Colonic mucosa (tissue), 4 donors: ENCODE data around the gene AMIGO1. TPM values are rescaled to one million over a fixed set of nuclear protein-coding genes. Genes with fewer than 3 reads are reported as not detected.
A peak's percentile ranks its signal among the peaks of the same experiment; 100 is the strongest.

Experiments used
- DNase-seq: peaks from one replicate; pipeline ENCODE4 v3.0.0-alpha.2; 2020
- H3K27ac ChIP-seq: fragments of 200-600 bp; one replicate; pipeline ENCODE4 v1.8.0; 2021
- H3K27me3 ChIP-seq: fragments of 200-600 bp; one replicate; pipeline ENCODE4 v1.8.0; 2021
- H3K36me3 ChIP-seq: fragments of 200-600 bp; one replicate; pipeline ENCODE4 v1.8.0; 2021
- H3K4me1 ChIP-seq: fragments of 200-600 bp; one replicate; pipeline ENCODE4 v1.8.0; 2021; ENCODE audit warnings: mild to moderate bottlenecking
- H3K4me3 ChIP-seq: fragments of 200-600 bp; one replicate; pipeline ENCODE4 v1.8.0; 2021
- H3K9ac ChIP-seq, 2 donors: one replicate each; pipeline ENCODE4 v1.7.0; 2013; ENCODE audit warnings: control low read depth in 2 of 2, low read depth in 2 of 2, low read length in 2 of 2
- H3K9me3 ChIP-seq: fragments of 200-600 bp; one replicate; pipeline ENCODE4 v1.8.0; 2021
- intact Hi-C: fragments of 100-400 bp; cut with DNase I; formaldehyde crosslinking; loops from one replicate; pipeline ENCODE4 v1.14.1; 2022
- total RNA-seq, 2 donors: library from RNA; stranded (reverse); fragmentation: NEBNext Ultra II Directional in 1 of 2; extraction: Animal tissue kit (Norgen Biotek cat#: 25700) in 1 of 2; gene quantifications; one replicate each; pipeline ENCODE4 v1.2.1, GENCODE V29; 2021
- TF ChIP-seq, protein P1 (sequence below): fragments of 200-600 bp; IDR thresholded peaks from one replicate; pipeline ENCODE4 v1.8.0; 2022; ENCODE audit warnings: antibody characterized with exemption, mild to moderate bottlenecking
- donor health status: healthy.
- donor health status: DM: no; HTN: no; CAD: no.
- donor health status: DM: no; HTN: no; CAD: no.

The AMIGO1 gene
- total RNA-seq, 2 donors from 2014 or later: 2.5 to 3.9 TPM

DNA sequence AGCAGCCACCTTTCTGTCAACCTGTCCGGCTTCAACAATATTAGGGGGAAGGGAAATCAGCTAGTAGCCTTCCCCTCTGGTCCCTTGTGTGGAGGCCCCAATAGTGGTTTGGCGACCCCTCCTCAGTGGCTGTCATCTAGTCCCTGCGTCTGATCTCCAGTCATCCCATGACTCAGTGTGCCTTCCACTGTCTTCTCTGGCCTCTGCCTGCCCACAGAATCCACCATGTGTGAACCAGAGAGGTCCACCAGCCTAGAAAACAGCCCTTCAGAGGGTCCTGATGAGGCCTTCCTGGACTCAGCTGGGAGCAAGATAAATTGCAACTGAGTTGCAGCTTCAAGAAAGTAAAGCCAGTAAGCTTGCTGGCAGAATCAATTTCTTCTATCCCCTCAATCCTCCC is 29.6 kb downstream of the AMIGO1 start:
- intact Hi-C loops: loop anchor here (5.0 kb wide), 1 partner anchor 48 kb away; no protein-coding TSS in a partner anchor
- TF ChIP-seq, protein P1, sequence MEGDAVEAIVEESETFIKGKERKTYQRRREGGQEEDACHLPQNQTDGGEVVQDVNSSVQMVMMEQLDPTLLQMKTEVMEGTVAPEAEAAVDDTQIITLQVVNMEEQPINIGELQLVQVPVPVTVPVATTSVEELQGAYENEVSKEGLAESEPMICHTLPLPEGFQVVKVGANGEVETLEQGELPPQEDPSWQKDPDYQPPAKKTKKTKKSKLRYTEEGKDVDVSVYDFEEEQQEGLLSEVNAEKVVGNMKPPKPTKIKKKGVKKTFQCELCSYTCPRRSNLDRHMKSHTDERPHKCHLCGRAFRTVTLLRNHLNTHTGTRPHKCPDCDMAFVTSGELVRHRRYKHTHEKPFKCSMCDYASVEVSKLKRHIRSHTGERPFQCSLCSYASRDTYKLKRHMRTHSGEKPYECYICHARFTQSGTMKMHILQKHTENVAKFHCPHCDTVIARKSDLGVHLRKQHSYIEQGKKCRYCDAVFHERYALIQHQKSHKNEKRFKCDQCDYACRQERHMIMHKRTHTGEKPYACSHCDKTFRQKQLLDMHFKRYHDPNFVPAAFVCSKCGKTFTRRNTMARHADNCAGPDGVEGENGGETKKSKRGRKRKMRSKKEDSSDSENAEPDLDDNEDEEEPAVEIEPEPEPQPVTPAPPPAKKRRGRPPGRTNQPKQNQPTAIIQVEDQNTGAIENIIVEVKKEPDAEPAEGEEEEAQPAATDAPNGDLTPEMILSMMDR: no peak
- H3K36me3 ChIP-seq: no peaks in the 10 kb centered on the region
- H3K4me1 ChIP-seq: peaks cover 11% of the 10 kb centered on the region
- no peak overlapping the region for H3K9ac ChIP-seq
- no peak overlapping the region for H3K4me3 ChIP-seq
- H3K9me3 ChIP-seq: no peaks in the 10 kb centered on the region
- DNase-seq: no peak
- no peak overlapping the region for H3K27ac ChIP-seq
- H3K27me3 ChIP-seq: no peaks in the 10 kb centered on the region

DNA sequence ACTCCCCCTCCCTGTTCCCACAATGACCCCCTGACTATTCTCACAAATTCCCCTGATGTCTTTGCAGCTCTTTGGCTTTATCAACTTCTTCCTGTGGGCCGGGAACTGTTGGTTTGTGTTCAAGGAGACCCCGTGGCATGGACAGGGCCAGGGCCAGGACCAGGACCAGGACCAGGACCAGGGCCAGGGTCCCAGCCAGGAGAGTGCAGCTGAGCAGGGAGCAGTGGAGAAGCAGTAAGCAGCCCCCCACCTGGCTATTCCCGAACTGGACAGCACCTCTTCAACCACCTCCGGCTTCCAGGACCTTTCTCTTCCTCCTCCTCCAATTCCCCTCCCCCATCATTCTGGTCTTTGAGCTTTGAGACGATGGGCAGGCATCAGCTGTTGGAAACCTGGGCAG is 30.2 kb downstream of the AMIGO1 start:
- no peaks in the 10 kb centered on the region for H3K27me3 ChIP-seq
- no peaks in the 10 kb centered on the region for H3K9me3 ChIP-seq
- intact Hi-C loops: loop anchor here (5.0 kb wide), 1 partner anchor 47 kb away; no protein-coding TSS in a partner anchor

DNA sequence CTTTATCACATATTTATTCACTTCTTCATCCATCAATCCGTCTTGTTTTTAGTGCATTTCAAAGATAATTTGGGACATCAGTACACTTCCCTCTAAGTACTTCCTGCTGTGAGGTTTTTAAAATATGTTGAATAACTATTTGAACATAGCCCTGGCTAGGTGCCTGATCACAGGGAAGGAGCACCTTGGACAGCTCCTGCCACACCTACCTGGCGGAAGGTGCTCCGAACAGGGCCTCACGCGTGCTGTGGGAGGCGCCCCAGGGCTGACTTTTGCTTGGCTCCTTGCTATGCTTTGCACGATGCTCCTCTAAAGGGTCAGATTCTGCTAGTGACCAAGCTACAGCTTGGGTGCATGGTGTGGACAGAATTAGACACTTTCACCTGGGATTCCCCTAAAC is 30.7 kb downstream of the AMIGO1 start:
- Histone ChIP-seq H3K27me3 (no peaks in the 10 kb centered on the region), H3K9me3 (no peaks in the 10 kb centered on the region), H3K9ac (no peak overlapping the region), H3K4me3 (no peak overlapping the region), H3K36me3 (no peaks in the 10 kb centered on the region), H3K4me1 (peaks cover 6% of the 10 kb centered on the region), H3K27ac (no peak overlapping the region)
- TF ChIP-seq, protein P1: no peak
- intact Hi-C loops: loop anchor here (5.0 kb wide), 1 partner anchor 47 kb away; no protein-coding TSS in a partner anchor
- peak; percentile 58 for DNase-seq

More for the DNA sequence above, 30.2 kb downstream of the AMIGO1 start:
- Histone ChIP-seq H3K4me1 (peaks cover 8% of the 10 kb centered on the region), H3K27ac (no peak overlapping the region), H3K4me3 (no peak overlapping the region), H3K9ac (no peak overlapping the region), H3K36me3 (no peaks in the 10 kb centered on the region)
- TF ChIP-seq, protein P1: no peak
- peak; percentile 15 for DNase-seq

DNA sequence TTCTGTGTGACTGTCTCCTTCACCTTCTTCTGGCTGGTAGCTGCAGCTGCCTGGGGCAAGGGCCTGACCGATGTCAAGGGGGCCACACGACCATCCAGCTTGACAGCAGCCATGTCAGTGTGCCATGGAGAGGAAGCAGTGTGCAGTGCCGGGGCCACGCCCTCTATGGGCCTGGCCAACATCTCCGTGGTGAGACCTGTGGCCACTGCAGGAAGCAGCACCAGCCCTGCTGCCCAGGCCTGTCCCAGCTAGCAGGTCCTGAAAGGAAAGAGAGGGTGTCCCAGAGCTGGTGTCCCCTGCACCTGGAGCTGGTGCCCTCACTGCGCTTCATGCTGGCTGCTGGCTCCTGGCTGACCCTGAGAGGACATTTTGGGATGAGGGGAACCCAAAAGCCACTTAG is 31.7 kb downstream of the AMIGO1 start:
- no peak for DNase-seq
- TF ChIP-seq, protein P1: no peak
- Histone ChIP-seq H3K9ac (no peak overlapping the region), H3K9me3 (no peaks in the 10 kb centered on the region), H3K4me1 (no peaks in the 10 kb centered on the region), H3K27me3 (no peaks in the 10 kb centered on the region), H3K27ac (no peak overlapping the region), H3K36me3 (no peaks in the 10 kb centered on the region), H3K4me3 (no peak overlapping the region)
- intact Hi-C loops: loop anchor here (5.0 kb wide), 1 partner anchor 46 kb away; no protein-coding TSS in a partner anchor

- no peaks in the 10 kb centered on the region for H3K27me3 ChIP-seq
- no peak overlapping the region for H3K27ac ChIP-seq
- H3K4me3 ChIP-seq: no peak overlapping the region
- no peak overlapping the region for H3K9ac ChIP-seq
- intact Hi-C loops: loop anchor here (5.0 kb wide), 1 partner anchor 45 kb away; no protein-coding TSS in a partner anchor
- no peaks in the 10 kb centered on the region for H3K9me3 ChIP-seq
- no peaks in the 10 kb centered on the region for H3K4me1 ChIP-seq
- no peaks in the 10 kb centered on the region for H3K36me3 ChIP-seq
- TF ChIP-seq, protein P1: no peak
- peak; percentile 12 for DNase-seq
Measured at GRCh38 chr1:109476825-109477224, 32.7 kb downstream of the AMIGO1 start.
